Stomach (tissue), 9 donors: ENCODE measurements around the gene THOC6. TPM values are rescaled to one million over a fixed set of nuclear protein-coding genes. Genes with fewer than 3 reads are reported as not detected.

Experiments
- DNase-seq, 2 donors: peaks; one replicate each; pipeline versions ENCODE4 v3.0.0 to v3.0.0-alpha.2; 2013 to 2019
- H3K27ac ChIP-seq, 5 donors: fragments of 200-600 bp in 4 of 5; sonication (generic) in 4 of 5; one replicate each; pipeline ENCODE4 v1.5.1; 2013 to 2019; ENCODE audit warnings: mild to moderate bottlenecking in 1 of 5, moderate library complexity in 1 of 5
- H3K27me3 ChIP-seq, 3 donors: fragments of 200-600 bp; sonication (generic); one replicate each; pipeline ENCODE4 v1.5.1; 2017 to 2019; ENCODE audit warnings: mixed run types in 1 of 3
- H3K36me3 ChIP-seq, 4 donors: fragments of 200-600 bp; sonication (generic); 1 replicate in 3 of 4; 2 replicates in 1 of 4; pipeline ENCODE4 v1.5.1; 2016 to 2019
- H3K4me1 ChIP-seq, 4 donors: fragments of 200-600 bp; sonication (generic); one replicate each; pipeline ENCODE4 v1.5.1; 2016 to 2019
- H3K4me3 ChIP-seq, 4 donors: fragments of 200-600 bp; sonication (generic) in 3 of 4; one replicate each; pipeline ENCODE4 v1.5.1; 2016 to 2019; ENCODE audit warnings: mild to moderate bottlenecking in 1 of 4
- H3K9me3 ChIP-seq, 4 donors: fragments of 200-600 bp; sonication (generic); one replicate each; pipeline ENCODE4 v1.5.1; 2016 to 2019
- CTCF ChIP-seq, 7 experiments: fragments of 450-650 bp in 4 of 7; fragments of 200-600 bp in 3 of 7; sonication (generic) in 3 of 7; IDR thresholded peaks; one replicate each; pipeline ENCODE4 v1.5.1; 2016 to 2019; ENCODE audit warnings: antibody characterized with exemption in 7 of 7, control low read depth in 2 of 7, mild to moderate bottlenecking in 1 of 7
- EP300 ChIP-seq: sonication (generic); formaldehyde crosslinking; IDR thresholded peaks from one replicate; pipeline ENCODE4 v1.6.1; 2017; ENCODE audit warnings: antibody characterized with exemption
- POLR2A ChIP-seq, 4 donors: fragments of 450-650 bp; IDR thresholded peaks; one replicate each; pipeline ENCODE4 v1.6.1; 2016; ENCODE audit warnings: antibody characterized with exemption in 4 of 4, control low read depth in 2 of 4, mild to moderate bottlenecking in 1 of 4, moderate library complexity in 1 of 4
- POLR2AphosphoS5 ChIP-seq, 3 donors: sonication (generic); formaldehyde crosslinking; IDR thresholded peaks; one replicate each; pipeline ENCODE4 v1.6.1; 2016; ENCODE audit warnings: antibody characterized with exemption in 3 of 3
- WGBS, 5 donors: extraction: QIAGEN DNeasy Blood & Tissue Kit in 3 of 5; methylation state at CpG; one replicate each; pipeline versions ENCODE4 v1.1.5 to v1.1.7; 2013 to 2018; 5-methylcytosine and 5-hydroxymethylcytosine counted together
- intact Hi-C: fragments of 100-400 bp; cut with DNase I; formaldehyde crosslinking; loops from one replicate; pipeline ENCODE4 v1.15.1; 2023; ENCODE audit warnings: low total_unique reads
- polyA plus RNA-seq, 3 donors: library from polyadenylated mRNA; stranded (reverse); fragments of 200-250 nt; gene quantifications; one replicate each; pipeline ENCODE4 v1.2.3, GENCODE V29; 2013
- total RNA-seq, 5 donors: library from RNA; depleted of rRNA; stranded (reverse); fragments of >200 nt; gene quantifications; one replicate each; pipeline versions ENCODE4 v1.1.0 to v1.2.3, GENCODE V29; 2014 to 2016
- donor health status: healthy with polysubstance abuse.
- donor health status: Bipolar disorder and iron deficiency.
- donor health status: healthy.

The THOC6 gene
- total and polyA plus RNA-seq, 8 donors = 10.5 to 97.9 (median 22.3) TPM; not detected in 1

GRCh38 chr16:3007059-3007956 lies 16.5 kb upstream of the THOC6 start:
- Histone ChIP-seq H3K36me3 (no peaks in the 10 kb centered on the region), H3K9me3 (no peaks in the 10 kb centered on the region), H3K4me3 (peak overlapping the region in 2 of 4 donors; percentile 4 to 17), H3K27me3 (peaks cover 5 to 82% (median 39%) of the 10 kb centered on the region in 3 donors), H3K27ac (peak overlapping the region in 3 of 5 donors; percentile 3 to 67 (median 55)), H3K4me1 (peaks cover 33 to 72% (median 49%) of the 10 kb centered on the region in 4 donors)
- intact Hi-C loops = no loop called here
- peak in 1 of 2 donors; percentile 79 for DNase-seq
- TF ChIP-seq CTCF (IDR thresholded peaks at IDR 0.05) = no peak
- TF ChIP-seq POLR2AphosphoS5 (IDR thresholded peaks at IDR 0.05) = no peak
- TF ChIP-seq POLR2A (IDR thresholded peaks at IDR 0.05) = no peak
- no peak for TF ChIP-seq EP300
- WGBS, 5 donors = 37 to 42% (median 38%) methylated on average over 12 to 13 of the region's 13 CpGs

- Histone ChIP-seq H3K9me3 (no peaks in the 10 kb centered on the region), H3K4me3 (peak overlapping the region in 1 of 4 donors; percentile 17), H3K27ac (peak overlapping the region in 3 of 5 donors; percentile 3 to 67 (median 55)), H3K36me3 (no peaks in the 10 kb centered on the region), H3K4me1 (peaks cover 36 to 80% (median 52%) of the 10 kb centered on the region in 4 donors), H3K27me3 (peaks cover 5 to 90% (median 46%) of the 10 kb centered on the region in 3 donors)
- WGBS, 5 donors = 28 to 41% (median 32%) methylated on average over 14 to 17 of the region's 17 CpGs
- TF ChIP-seq EP300 (no peak), POLR2A (IDR thresholded peaks at IDR 0.05) (no peak), POLR2AphosphoS5 (IDR thresholded peaks at IDR 0.05) (no peak), CTCF (IDR thresholded peaks at IDR 0.05) (no peak)
- DNase-seq = peak in 1 of 2 donors; percentile 81
- intact Hi-C loops = no loop called here
These were observed 15.7 kb upstream of the THOC6 start for GRCh38 chr16:3007957-3008689.

- H3K27ac ChIP-seq = peak overlapping the region in 1 of 5 donors; percentile 67
- 54 to 81% (median 68%) methylated on average over 4 of the region's 4 CpGs for WGBS, 5 donors
These were observed 15.2 kb upstream of the THOC6 start for GRCh38 chr16:3008690-3009037.

More at GRCh38 chr16:3008690-3009037, 15.2 kb upstream of the THOC6 start:
- intact Hi-C loops = no loop called here
- DNase-seq = peak in 1 of 2 donors; percentile 69
- no peaks in the 10 kb centered on the region for H3K9me3 ChIP-seq
- peaks cover 5 to 92% (median 51%) of the 10 kb centered on the region in 3 donors for H3K27me3 ChIP-seq
- TF ChIP-seq POLR2A (IDR thresholded peaks at IDR 0.05) = no peak
- no peak for TF ChIP-seq POLR2AphosphoS5 (IDR thresholded peaks at IDR 0.05)
- no peak for TF ChIP-seq EP300
- no peak for TF ChIP-seq CTCF (IDR thresholded peaks at IDR 0.05)
- H3K36me3 ChIP-seq = no peaks in the 10 kb centered on the region
- H3K4me1 ChIP-seq = peaks cover 32 to 78% (median 48%) of the 10 kb centered on the region in 4 donors
- no peak overlapping the region for H3K4me3 ChIP-seq
